RWPE2 (cell line): ENCODE data around the gene ETV3.

ENCODE experiments used
- ATAC-seq: fragments of 200-7000 bp; cut with Tn5 transposase; 3 replicates; pipeline ENCODE4 v1.9.1; 2021; ENCODE audit warnings: low read depth
- DNase-seq: peaks from one replicate; pipeline ENCODE4 v3.0.0-alpha.2; 2020; ENCODE audit warnings: low spot score
- H3K27ac ChIP-seq: fragments of 450-650 bp; 2 replicates; pipeline ENCODE4 v1.5.1; 2017; ENCODE audit warnings: mild to moderate bottlenecking; ENCODE audit not compliant: poor library complexity, severe bottlenecking
- H3K27me3 ChIP-seq: fragments of 250-450 bp; sonication (Bioruptor Pico); 2 replicates; pipeline ENCODE4 v1.5.1; 2021; ENCODE audit warnings: mild to moderate bottlenecking, moderate library complexity; ENCODE audit not compliant: insufficient read depth, poor library complexity, severe bottlenecking
- H3K36me3 ChIP-seq: fragments of 250-450 bp; sonication (Bioruptor Pico); 2 replicates; pipeline ENCODE4 v1.5.1; 2020; ENCODE audit warnings: low read depth, mild to moderate bottlenecking, moderate library complexity
- H3K4me1 ChIP-seq: fragments of 250-450 bp; sonication (Bioruptor Pico); 2 replicates; pipeline ENCODE4 v1.5.1; 2021; ENCODE audit warnings: mild to moderate bottlenecking, moderate library complexity; ENCODE audit not compliant: insufficient read depth, poor library complexity, severe bottlenecking
- H3K4me3 ChIP-seq: fragments of 250-450 bp; sonication (Bioruptor Pico); 2 replicates; pipeline ENCODE4 v1.5.1; 2021; ENCODE audit warnings: mild to moderate bottlenecking, moderate library complexity; ENCODE audit not compliant: severe bottlenecking
- H3K9me3 ChIP-seq: fragments of 250-450 bp; sonication (Bioruptor Pico); 2 replicates; pipeline ENCODE4 v1.5.1; 2021; ENCODE audit warnings: mild to moderate bottlenecking, moderate library complexity; ENCODE audit not compliant: severe bottlenecking
- CTCF ChIP-seq: fragments of 450-650 bp; IDR thresholded peaks from one replicate; pipeline ENCODE4 v1.5.1; 2017; ENCODE audit warnings: mild to moderate bottlenecking, moderate library complexity; ENCODE audit not compliant: poor library complexity, severe bottlenecking

The ETV3 gene

GRCh38 chr1:157119448-157119847 is 18.7 kb downstream of the ETV3 start:
- Histone ChIP-seq H3K9me3 (no peaks in the 10 kb centered on the region), H3K27me3 (no peaks in the 10 kb centered on the region), H3K4me3 (no peak overlapping the region), H3K27ac (no peak overlapping the region), H3K4me1 (no peaks in the 10 kb centered on the region), H3K36me3 (peaks cover 14% of the 10 kb centered on the region)
- DNase-seq = no peak
- TF ChIP-seq CTCF = no peak
- no peak for ATAC-seq

- Histone ChIP-seq H3K36me3 (peaks cover 11% of the 10 kb centered on the region), H3K4me1 (no peaks in the 10 kb centered on the region), H3K27me3 (no peaks in the 10 kb centered on the region), H3K9me3 (no peaks in the 10 kb centered on the region), H3K4me3 (no peak overlapping the region), H3K27ac (no peak overlapping the region)
- TF ChIP-seq CTCF = no peak
- ATAC-seq (no peak), DNase-seq (no peak)
Measured at GRCh38 chr1:157119008-157119407, 19.2 kb downstream of the ETV3 start.

- H3K9me3 ChIP-seq = no peaks in the 10 kb centered on the region
Measured at GRCh38 chr1:157117527-157118057, 20.6 kb downstream of the ETV3 start.

GRCh38 chr1:157116737-157117103 is 21.5 kb downstream of the ETV3 start:
- Histone ChIP-seq H3K9me3 (no peaks in the 10 kb centered on the region), H3K27me3 (no peaks in the 10 kb centered on the region), H3K4me1 (no peaks in the 10 kb centered on the region), H3K27ac (no peak overlapping the region), H3K4me3 (no peak overlapping the region), H3K36me3 (no peaks in the 10 kb centered on the region)
- TF ChIP-seq CTCF = no peak
- ATAC-seq = no peak
- no peak for DNase-seq

More at GRCh38 chr1:157117527-157118057, 20.6 kb downstream of the ETV3 start:
- ATAC-seq (no peak), DNase-seq (no peak)
- H3K27ac ChIP-seq = no peak overlapping the region
- no peaks in the 10 kb centered on the region for H3K4me1 ChIP-seq
- no peaks in the 10 kb centered on the region for H3K36me3 ChIP-seq
- no peaks in the 10 kb centered on the region for H3K27me3 ChIP-seq
- H3K4me3 ChIP-seq = no peak overlapping the region
- TF ChIP-seq CTCF = no peak

GRCh38 chr1:157115851-157116736 is 22.1 kb downstream of the ETV3 start:
- no peaks in the 10 kb centered on the region for H3K27me3 ChIP-seq
- ATAC-seq (no peak), DNase-seq (no peak)
- H3K4me3 ChIP-seq = no peak overlapping the region
- H3K36me3 ChIP-seq = no peaks in the 10 kb centered on the region
- no peaks in the 10 kb centered on the region for H3K9me3 ChIP-seq
- no peak overlapping the region for H3K27ac ChIP-seq
- TF ChIP-seq CTCF = no peak
- H3K4me1 ChIP-seq = no peaks in the 10 kb centered on the region
